Measurements from ENCODE around the gene SLC2A11. TPM values are rescaled to one million over a fixed set of nuclear protein-coding genes. Genes with fewer than 3 reads are reported as not detected.

Gene SLC2A11
- polyA plus RNA-seq, 3 donors = 1.3 to 3.3 (median 2.5) TPM

GRCh38 chr22:23893945-23894709 is 36.5 kb downstream of the SLC2A11 start, which contains the start of gene MIF:
Gene MIF (plus strand): TSS chr22:23894383. CDS start chr22:23894475, 92 bp downstream.
- peak; percentile 95 for TF ChIP-seq CTCF (IDR thresholded peaks at IDR 0.05)
- Mint-ChIP-seq H3K4me1 (peaks cover 30% of the 10 kb centered on the region), H3K27me3 (ENCODE audit: low read depth in 3 of 3) (peaks cover 3 to 12% (median 5%) of the 10 kb centered on the region in 3 donors), H3K9me3 (peaks cover 0 to 4% (median 0%) of the 10 kb centered on the region in 7 donors), H3K27ac (peak within 1 kb of the TSS; percentile 89 to 97 (median 95)), H3K4me3 (peak within 1 kb of the TSS; percentile 89 to 92), H3K36me3 (peaks cover 10 to 21% of the 10 kb centered on the region in 2 donors)
- Histone ChIP-seq H3K4me3 (replicated peaks in 1 of 3; ENCODE audit: low read depth in 2 of 3, low read length in 3 of 3) (peak within 1 kb of the TSS; percentile 57 to 87 (median 84)), H3K4me1 (ENCODE audit: control insufficient read depth in 1 of 2, insufficient read depth in 2 of 2, low read length in 2 of 2) (peaks cover 22 to 28% of the 10 kb centered on the region in 2 donors), H3K79me2 (ENCODE audit: insufficient read depth, low read length) (peaks cover 8% of the 10 kb centered on the region), H4K20me1 (ENCODE audit: insufficient read depth, low read length) (peaks cover 29% of the 10 kb centered on the region), H3K36me3 (replicated peaks in 1 of 2; ENCODE audit: control insufficient read depth in 1 of 2, insufficient read depth in 2 of 2, low read length in 2 of 2) (peaks cover 0 to 9% of the 10 kb centered on the region in 2 donors), H3K27me3 (ENCODE audit: control insufficient read depth in 2 of 2, insufficient read depth in 2 of 2, low read length in 2 of 2) (no peaks in the 10 kb centered on the region), H2AFZ (ENCODE audit: insufficient read depth, low read depth, low read length, poor library complexity, severe bottlenecking) (peak within 1 kb of the TSS; percentile 98), H3K4me2 (replicated peaks; ENCODE audit: extremely low read depth, low read length, poor library complexity, severe bottlenecking) (peak within 1 kb of the TSS; percentile 95), H3K9ac (ENCODE audit: insufficient read depth, low read length, poor library complexity, severe bottlenecking) (peak within 1 kb of the TSS; percentile 80), H3K27ac (ENCODE audit: low read depth in 1 of 2, low read length in 2 of 2) (peak within 1 kb of the TSS; percentile 89 to 92), H3K9me3 (replicated peaks in 1 of 2; ENCODE audit: control insufficient read depth in 1 of 2, insufficient read depth in 1 of 2, low read length in 2 of 2) (no peaks in the 10 kb centered on the region)
- intact Hi-C loops (cut with micrococcal nuclease) = loop anchor here (2.0 kb wide), 2 partner anchors 19 to 21 kb away; no protein-coding TSS in a partner anchor
- DNase-seq = peak; percentile 86 to 90 (median 90)
- WGBS (ENCODE audit: insufficient coverage) = 0% methylated on average over 70 of the region's 72 CpGs

- Mint-ChIP-seq H3K9me3 (peaks cover 0 to 5% (median 0%) of the 10 kb centered on the region in 7 donors), H3K27ac (peak overlapping the region; percentile 35 to 97 (median 89)), H3K36me3 (peaks cover 13 to 21% of the 10 kb centered on the region in 2 donors), H3K27me3 (ENCODE audit: low read depth in 3 of 3) (peaks cover 3 to 12% (median 5%) of the 10 kb centered on the region in 3 donors), H3K4me3 (peak overlapping the region; percentile 89 to 92), H3K4me1 (peaks cover 30% of the 10 kb centered on the region)
- peak overlapping the region; percentile 80 for H3K9ac ChIP-seq (ENCODE audit: insufficient read depth, low read length, poor library complexity, severe bottlenecking)
- under 1% methylated on average over 66 of the region's 79 CpGs for whole genome bisulfite sequencing (ENCODE audit: insufficient coverage)
- H3K27me3 ChIP-seq (ENCODE audit: control insufficient read depth in 2 of 2, insufficient read depth in 2 of 2, low read length in 2 of 2) = no peaks in the 10 kb centered on the region
- DNase-seq = peak; percentile 32 to 60 (median 57)
- intact Hi-C loops (cut with micrococcal nuclease) = loop anchor here (2.0 kb wide), 2 partner anchors 18 to 20 kb away; no protein-coding TSS in a partner anchor
- H3K36me3 ChIP-seq (replicated peaks in 1 of 2; ENCODE audit: control insufficient read depth in 1 of 2, insufficient read depth in 2 of 2, low read length in 2 of 2) = peaks cover 0 to 9% of the 10 kb centered on the region in 2 donors
- H3K4me3 ChIP-seq (replicated peaks in 1 of 3; ENCODE audit: low read depth in 2 of 3, low read length in 3 of 3) = peak overlapping the region; percentile 57 to 87 (median 84)
- peak overlapping the region; percentile 95 for H3K4me2 ChIP-seq (replicated peaks; ENCODE audit: extremely low read depth, low read length, poor library complexity, severe bottlenecking)
- peak overlapping the region; percentile 89 to 92 for H3K27ac ChIP-seq (ENCODE audit: low read depth in 1 of 2, low read length in 2 of 2)
- H3K79me2 ChIP-seq (ENCODE audit: insufficient read depth, low read length) = peaks cover 8% of the 10 kb centered on the region
- peaks cover 29% of the 10 kb centered on the region for H4K20me1 ChIP-seq (ENCODE audit: insufficient read depth, low read length)
- peaks cover 22 to 28% of the 10 kb centered on the region in 2 donors for H3K4me1 ChIP-seq (ENCODE audit: control insufficient read depth in 1 of 2, insufficient read depth in 2 of 2, low read length in 2 of 2)
- no peaks in the 10 kb centered on the region for H3K9me3 ChIP-seq (replicated peaks in 1 of 2; ENCODE audit: control insufficient read depth in 1 of 2, insufficient read depth in 1 of 2, low read length in 2 of 2)
- H2AFZ ChIP-seq (ENCODE audit: insufficient read depth, low read depth, low read length, poor library complexity, severe bottlenecking) = peak overlapping the region; percentile 98
- peak; percentile 26 for TF ChIP-seq CTCF (IDR thresholded peaks at IDR 0.05)
Measured at GRCh38 chr22:23894710-23895598, 37.3 kb downstream of the SLC2A11 start.

All from CD14-positive monocyte (primary cell).